ES-I3 (cell line): ENCODE measurements around the gene QTRT2.

Source experiments
- H3K36me3 ChIP-seq: 2 replicates; pipeline ENCODE4 v1.6.1; 2013; ENCODE audit warnings: mild to moderate bottlenecking, low read length, control low read depth, moderate library complexity; ENCODE audit not compliant: insufficient read depth
- H3K4me1 ChIP-seq: 2 replicates; pipeline ENCODE4 v1.6.1; 2013; ENCODE audit warnings: mild to moderate bottlenecking, control low read depth, low read length; ENCODE audit not compliant: insufficient read depth
- H3K9ac ChIP-seq: 2 replicates; pipeline ENCODE4 v1.6.1; 2013; ENCODE audit warnings: low read depth, mild to moderate bottlenecking, low read length, moderate library complexity
- H3K9me3 ChIP-seq: 2 replicates; pipeline ENCODE4 v1.6.1; 2013; ENCODE audit warnings: mild to moderate bottlenecking, low read length, moderate library complexity; ENCODE audit not compliant: control insufficient read depth, insufficient read depth

The QTRT2 gene

GRCh38 chr3:114122027-114122709 lies 65.6 kb downstream of the QTRT2 start:
- H3K9me3 ChIP-seq = no peaks in the 10 kb centered on the region
- 0 out of 2 replicates have a peak, but pooled peaks cover 5% of the 10 kb centered on the region for H3K4me1 ChIP-seq
- no peak overlapping the region for H3K9ac ChIP-seq
- H3K36me3 ChIP-seq = no peaks in the 10 kb centered on the region

- Histone ChIP-seq H3K9ac (no peak overlapping the region), H3K4me1 (0 out of 2 replicates have a peak, but pooled peaks cover 5% of the 10 kb centered on the region), H3K9me3 (no peaks in the 10 kb centered on the region), H3K36me3 (no peaks in the 10 kb centered on the region)
These were observed 69.9 kb downstream of the QTRT2 start for GRCh38 chr3:114126461-114126860.

DNA sequence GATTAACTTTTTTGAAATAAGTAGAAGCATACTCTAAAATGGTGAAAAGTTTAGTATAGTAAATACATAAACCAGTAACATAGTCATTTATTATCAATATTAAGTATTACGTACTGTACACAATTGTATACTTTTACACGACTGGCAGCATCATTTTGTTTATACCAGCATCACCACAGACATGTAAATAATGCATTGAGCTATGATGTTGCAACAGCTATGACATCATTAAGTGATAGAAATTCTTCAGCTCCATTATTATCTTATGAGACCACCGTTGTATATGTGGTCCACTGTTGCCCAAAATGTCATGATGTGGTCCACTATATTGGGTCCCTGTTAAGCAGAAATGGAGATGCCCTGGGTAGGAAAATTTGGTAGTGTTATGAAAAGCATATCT lies 71.0 kb downstream of the QTRT2 start:
- no peak overlapping the region for H3K9ac ChIP-seq
- H3K9me3 ChIP-seq = no peaks in the 10 kb centered on the region
- 0 out of 2 replicates have a peak, but pooled peaks cover 5% of the 10 kb centered on the region for H3K4me1 ChIP-seq
- no peaks in the 10 kb centered on the region for H3K36me3 ChIP-seq

DNA sequence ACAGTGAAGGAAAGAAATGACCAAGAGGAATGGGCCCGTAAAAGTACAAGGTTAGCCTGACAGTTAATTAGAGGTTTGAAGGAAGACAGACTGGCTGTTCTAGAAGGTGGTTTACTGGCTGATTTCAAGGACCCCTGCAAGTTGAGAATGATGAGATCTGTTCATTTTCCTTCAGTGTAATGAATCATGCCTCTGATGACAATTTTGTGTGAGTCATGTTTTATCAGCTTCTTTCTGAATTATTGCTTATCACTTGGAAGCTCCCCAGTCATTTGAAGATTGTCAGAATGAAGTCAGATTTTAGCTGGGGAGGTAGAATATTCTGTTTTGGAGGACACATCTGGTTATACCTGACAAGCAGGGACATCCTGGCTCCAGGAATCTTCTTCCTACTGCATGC lies 71.7 kb downstream of the QTRT2 start:
- H3K4me1 ChIP-seq = no peaks in the 10 kb centered on the region
- H3K9ac ChIP-seq = no peak overlapping the region
- H3K9me3 ChIP-seq = no peaks in the 10 kb centered on the region
- H3K36me3 ChIP-seq = no peaks in the 10 kb centered on the region

GRCh38 chr3:114128826-114129225 lies 72.3 kb downstream of the QTRT2 start:
- no peak overlapping the region for H3K9ac ChIP-seq
- H3K36me3 ChIP-seq = no peaks in the 10 kb centered on the region
- H3K9me3 ChIP-seq = no peaks in the 10 kb centered on the region
- no peaks in the 10 kb centered on the region for H3K4me1 ChIP-seq

DNA sequence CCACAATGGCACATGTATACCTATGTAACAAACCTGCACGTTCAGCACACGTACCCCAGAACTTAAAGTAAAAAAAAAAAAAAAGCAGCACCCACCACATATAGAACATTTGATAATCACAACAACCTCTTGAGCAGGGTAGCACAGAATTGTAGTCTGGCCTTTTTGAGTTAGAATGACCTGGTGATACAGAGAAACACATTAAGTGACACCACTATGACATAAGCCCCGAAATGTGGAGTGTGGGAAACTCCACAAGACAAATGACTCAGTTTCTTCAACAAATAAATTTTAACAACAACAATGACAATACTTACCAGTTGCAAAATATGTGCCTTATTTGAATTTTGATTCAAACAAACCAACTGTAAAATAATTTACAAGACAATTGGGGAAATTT lies 76.0 kb downstream of the QTRT2 start:
- no peak overlapping the region for H3K9ac ChIP-seq
- H3K36me3 ChIP-seq = no peaks in the 10 kb centered on the region
- no peaks in the 10 kb centered on the region for H3K4me1 ChIP-seq
- no peaks in the 10 kb centered on the region for H3K9me3 ChIP-seq

GRCh38 chr3:114133947-114134346 lies 77.4 kb downstream of the QTRT2 start:
- Histone ChIP-seq H3K9ac (no peak overlapping the region), H3K36me3 (no peaks in the 10 kb centered on the region), H3K9me3 (no peaks in the 10 kb centered on the region), H3K4me1 (no peaks in the 10 kb centered on the region)
